Skeletal muscle tissue (tissue), 4 donors: ENCODE measurements around the gene LRRC53. TPM values are rescaled to one million over a fixed set of nuclear protein-coding genes. Genes with fewer than 3 reads are reported as not detected.

Experiments used
- H3K27ac ChIP-seq: one replicate; pipeline ENCODE4 v1.7.0; 2013; ENCODE audit warnings: mild to moderate bottlenecking, low read depth, low read length, inconsistent platforms
- H3K27me3 ChIP-seq, 3 donors: one replicate each; pipeline ENCODE4 v1.7.0; 2013; ENCODE audit warnings: low read length in 3 of 3; ENCODE audit not compliant: control insufficient read depth in 3 of 3, insufficient read depth in 3 of 3
- H3K36me3 ChIP-seq, 3 donors: one replicate each; pipeline ENCODE4 v1.7.0; 2013; ENCODE audit warnings: low read length in 3 of 3; ENCODE audit not compliant: control insufficient read depth in 3 of 3, insufficient read depth in 3 of 3
- H3K4me1 ChIP-seq, 3 donors: one replicate each; pipeline ENCODE4 v1.7.0; 2013; ENCODE audit warnings: low read length in 3 of 3, mild to moderate bottlenecking in 3 of 3; ENCODE audit not compliant: control insufficient read depth in 3 of 3, insufficient read depth in 3 of 3
- H3K4me3 ChIP-seq, 3 donors: one replicate each; pipeline ENCODE4 v1.7.0; 2013; ENCODE audit warnings: low read length in 3 of 3
- H3K9ac ChIP-seq, 3 donors: one replicate each; pipeline ENCODE4 v1.7.0; 2013; ENCODE audit warnings: low read length in 3 of 3, mild to moderate bottlenecking in 3 of 3, moderate library complexity in 2 of 3, low read depth in 1 of 3
- H3K9me3 ChIP-seq, 3 donors: one replicate each; pipeline ENCODE4 v1.7.0; 2013; ENCODE audit warnings: low read length in 3 of 3; ENCODE audit not compliant: control insufficient read depth in 3 of 3
- total RNA-seq: library from RNA; depleted of rRNA; stranded (reverse); fragments of >200 nt; gene quantifications from one replicate; pipeline ENCODE4 v1.2.3, GENCODE V29; 2014
- donor health status: Osteomylitis.

LRRC53 gene
- total RNA-seq, 1 donor from 2014 or later: not detected

- Histone ChIP-seq H3K4me3 (no peak overlapping the region), H3K4me1 (peaks cover 0 to 3% (median 0%) of the 10 kb centered on the region in 3 donors), H3K36me3 (no peaks in the 10 kb centered on the region), H3K27me3 (no peaks in the 10 kb centered on the region), H3K9me3 (no peaks in the 10 kb centered on the region), H3K27ac (no peak overlapping the region), H3K9ac (no peak overlapping the region)
Measured at GRCh38 chr1:74498901-74499300, 13.5 kb downstream of the LRRC53 start.

- H3K4me1 ChIP-seq: peaks cover 0 to 3% (median 0%) of the 10 kb centered on the region in 3 donors
- H3K9ac ChIP-seq: no peak overlapping the region
- H3K4me3 ChIP-seq: no peak overlapping the region
- no peaks in the 10 kb centered on the region for H3K9me3 ChIP-seq
- no peaks in the 10 kb centered on the region for H3K27me3 ChIP-seq
- no peaks in the 10 kb centered on the region for H3K36me3 ChIP-seq
- H3K27ac ChIP-seq: no peak overlapping the region
Measured at GRCh38 chr1:74496669-74497068, 15.7 kb downstream of the LRRC53 start.

- H3K4me3 ChIP-seq: no peak overlapping the region
- H3K4me1 ChIP-seq: no peaks in the 10 kb centered on the region
- no peaks in the 10 kb centered on the region for H3K9me3 ChIP-seq
- no peaks in the 10 kb centered on the region for H3K27me3 ChIP-seq
- H3K27ac ChIP-seq: no peak overlapping the region
- H3K9ac ChIP-seq: no peak overlapping the region
- H3K36me3 ChIP-seq: no peaks in the 10 kb centered on the region
Measured at GRCh38 chr1:74486036-74486435, 26.4 kb downstream of the LRRC53 start.

GRCh38 chr1:74485622-74486021, 26.8 kb downstream of the LRRC53 start:
- H3K9me3 ChIP-seq: no peaks in the 10 kb centered on the region
- no peak overlapping the region for H3K27ac ChIP-seq
- H3K36me3 ChIP-seq: no peaks in the 10 kb centered on the region
- H3K4me3 ChIP-seq: no peak overlapping the region
- no peaks in the 10 kb centered on the region for H3K4me1 ChIP-seq
- H3K27me3 ChIP-seq: no peaks in the 10 kb centered on the region
- no peak overlapping the region for H3K9ac ChIP-seq

- Histone ChIP-seq H3K36me3 (no peaks in the 10 kb centered on the region), H3K4me3 (no peak overlapping the region), H3K9ac (no peak overlapping the region), H3K27me3 (peaks cover 0 to under 1% (median 0%) of the 10 kb centered on the region in 3 donors), H3K4me1 (no peaks in the 10 kb centered on the region), H3K9me3 (no peaks in the 10 kb centered on the region), H3K27ac (no peak overlapping the region)
Measured at GRCh38 chr1:74481607-74482006, 30.8 kb downstream of the LRRC53 start.

- Histone ChIP-seq H3K9me3 (no peaks in the 10 kb centered on the region), H3K4me3 (no peak overlapping the region), H3K36me3 (no peaks in the 10 kb centered on the region), H3K27me3 (peaks cover 0 to 2% (median 0%) of the 10 kb centered on the region in 3 donors), H3K9ac (no peak overlapping the region), H3K27ac (no peak overlapping the region), H3K4me1 (no peaks in the 10 kb centered on the region)
Measured at GRCh38 chr1:74480068-74480467, 32.3 kb downstream of the LRRC53 start.

- Histone ChIP-seq H3K27ac (no peak overlapping the region), H3K9me3 (no peaks in the 10 kb centered on the region), H3K27me3 (peaks cover 0 to 2% (median 0%) of the 10 kb centered on the region in 3 donors), H3K4me3 (no peak overlapping the region), H3K4me1 (no peaks in the 10 kb centered on the region), H3K36me3 (no peaks in the 10 kb centered on the region), H3K9ac (no peak overlapping the region)
Measured at GRCh38 chr1:74478979-74479378, 33.4 kb downstream of the LRRC53 start.

- peaks cover 0 to 2% (median 0%) of the 10 kb centered on the region in 3 donors for H3K27me3 ChIP-seq
- no peak overlapping the region for H3K4me3 ChIP-seq
- no peak overlapping the region for H3K9ac ChIP-seq
- H3K27ac ChIP-seq: no peak overlapping the region
- H3K9me3 ChIP-seq: no peaks in the 10 kb centered on the region
- H3K36me3 ChIP-seq: no peaks in the 10 kb centered on the region
- no peaks in the 10 kb centered on the region for H3K4me1 ChIP-seq
Measured at GRCh38 chr1:74474585-74474984, 37.8 kb downstream of the LRRC53 start.

- H3K9ac ChIP-seq: no peak overlapping the region
- peaks cover 0 to under 1% (median 0%) of the 10 kb centered on the region in 3 donors for H3K27me3 ChIP-seq
- H3K36me3 ChIP-seq: no peaks in the 10 kb centered on the region
- no peaks in the 10 kb centered on the region for H3K4me1 ChIP-seq
- no peak overlapping the region for H3K27ac ChIP-seq
- H3K4me3 ChIP-seq: no peak overlapping the region
- H3K9me3 ChIP-seq: no peaks in the 10 kb centered on the region
Measured at GRCh38 chr1:74471470-74471869, 40.9 kb downstream of the LRRC53 start.

- H3K4me3 ChIP-seq: no peak overlapping the region
- no peaks in the 10 kb centered on the region for H3K4me1 ChIP-seq
- H3K9ac ChIP-seq: no peak overlapping the region
- no peaks in the 10 kb centered on the region for H3K27me3 ChIP-seq
- no peak overlapping the region for H3K27ac ChIP-seq
- H3K9me3 ChIP-seq: no peaks in the 10 kb centered on the region
- no peaks in the 10 kb centered on the region for H3K36me3 ChIP-seq
Measured at GRCh38 chr1:74470936-74471335, 41.5 kb downstream of the LRRC53 start.

GRCh38 chr1:74470251-74470650, 42.2 kb downstream of the LRRC53 start:
- Histone ChIP-seq H3K27me3 (no peaks in the 10 kb centered on the region), H3K9ac (no peak overlapping the region), H3K4me1 (no peaks in the 10 kb centered on the region), H3K9me3 (no peaks in the 10 kb centered on the region), H3K36me3 (no peaks in the 10 kb centered on the region), H3K27ac (no peak overlapping the region), H3K4me3 (no peak overlapping the region)
